H9 (cell line): ENCODE results near the gene STK25. TPM values are rescaled to one million over a fixed set of nuclear protein-coding genes. Genes with fewer than 3 reads are reported as not detected.

Experiments
- DNase-seq: peaks from one replicate; pipeline ENCODE4 v3.0.0-alpha.2; 2017
- H2AFZ ChIP-seq: one replicate; pipeline ENCODE4 v1.6.1; 2013; ENCODE audit warnings: mild to moderate bottlenecking, low read length, control low read depth, moderate library complexity
- H2AK5ac ChIP-seq: 2 replicates; pipeline ENCODE4 v1.6.1; 2013; ENCODE audit warnings: low read length, control low read depth, mixed read lengths; ENCODE audit not compliant: insufficient read length
- H2BK120ac ChIP-seq: one replicate; pipeline ENCODE4 v1.6.1; 2013; ENCODE audit warnings: low read depth, mild to moderate bottlenecking, low read length, control low read depth, inconsistent platforms; ENCODE audit not compliant: poor library complexity, severe bottlenecking
- H2BK12ac ChIP-seq: 2 replicates; pipeline ENCODE4 v1.6.1; 2013; ENCODE audit warnings: low read length, control low read depth, mixed read lengths, low read depth; ENCODE audit not compliant: insufficient read length
- H2BK15ac ChIP-seq: 2 replicates; pipeline ENCODE4 v1.6.1; 2013; ENCODE audit warnings: low read depth, low read length, control low read depth
- H2BK20ac ChIP-seq: one replicate; pipeline ENCODE4 v1.6.1; 2013; ENCODE audit warnings: low read depth, mild to moderate bottlenecking, low read length, control low read depth, inconsistent platforms; ENCODE audit not compliant: poor library complexity, severe bottlenecking
- H2BK5ac ChIP-seq: 2 replicates; pipeline ENCODE4 v1.6.1; 2013; ENCODE audit warnings: low read length, control low read depth, mixed read lengths; ENCODE audit not compliant: insufficient read length
- H3K14ac ChIP-seq: 2 replicates; pipeline ENCODE4 v1.6.1; 2013; ENCODE audit warnings: low read length, control low read depth; ENCODE audit not compliant: insufficient read depth
- H3K18ac ChIP-seq: 2 replicates; pipeline ENCODE4 v1.6.1; 2013; ENCODE audit warnings: low read depth, mild to moderate bottlenecking, mixed read lengths, low read length, control low read depth; ENCODE audit not compliant: insufficient read length
- H3K23ac ChIP-seq: 2 replicates; pipeline ENCODE4 v1.6.1; 2013; ENCODE audit warnings: low read length, control low read depth, mixed read lengths, low read depth; ENCODE audit not compliant: insufficient read length
- H3K23me2 ChIP-seq: 2 replicates; pipeline ENCODE4 v1.6.1; 2013; ENCODE audit warnings: low read depth, mild to moderate bottlenecking, mixed read lengths, low read length, control low read depth; ENCODE audit not compliant: insufficient read length, poor library complexity, severe bottlenecking
- H3K27ac ChIP-seq: 2 replicates; pipeline ENCODE4 v1.5.1; 2013; ENCODE audit warnings: low read length, control low read depth, mixed read lengths, low read depth; ENCODE audit not compliant: insufficient read length
- H3K27me3 ChIP-seq: 2 replicates; pipeline ENCODE4 v1.6.1; 2013; ENCODE audit warnings: low read length, control low read depth, inconsistent platforms; ENCODE audit not compliant: insufficient read depth
- H3K4ac ChIP-seq: 2 replicates; pipeline ENCODE4 v1.6.1; 2013; ENCODE audit warnings: low read depth, mild to moderate bottlenecking, control low read depth, inconsistent platforms, low read length, moderate library complexity
- H3K4me1 ChIP-seq: 2 replicates; pipeline ENCODE4 v1.6.1; 2013; ENCODE audit warnings: low read length, control low read depth, inconsistent platforms; ENCODE audit not compliant: insufficient read depth
- H3K4me2 ChIP-seq: 2 replicates; pipeline ENCODE4 v1.6.1; 2013; ENCODE audit warnings: low read length, control low read depth, mixed read lengths; ENCODE audit not compliant: insufficient read length, insufficient read depth
- H3K56ac ChIP-seq: 2 replicates; pipeline ENCODE4 v1.6.1; 2013; ENCODE audit warnings: low read depth, mild to moderate bottlenecking, mixed read lengths, low read length, control low read depth; ENCODE audit not compliant: insufficient read length
- H3K79me1 ChIP-seq: 2 replicates; pipeline ENCODE4 v1.6.1; 2013; ENCODE audit warnings: low read depth, mild to moderate bottlenecking, moderate library complexity, low read length, control low read depth, inconsistent platforms; ENCODE audit not compliant: insufficient read depth, poor library complexity, severe bottlenecking
- H3K79me2 ChIP-seq: 2 replicates; pipeline ENCODE4 v1.6.1; 2013; ENCODE audit warnings: low read length, control low read depth, inconsistent platforms; ENCODE audit not compliant: insufficient read depth
- H3K9ac ChIP-seq: 2 replicates; pipeline ENCODE4 v1.6.1; 2013; ENCODE audit warnings: low read length, control low read depth, mixed read lengths; ENCODE audit not compliant: insufficient read length; ENCODE audit errors: extremely low read depth
- H3K9me3 ChIP-seq: one replicate; pipeline ENCODE4 v1.6.1; 2013; ENCODE audit warnings: low read depth, low read length, inconsistent platforms; ENCODE audit not compliant: control insufficient read depth
- H3T11ph ChIP-seq: one replicate; pipeline ENCODE4 v1.6.1; 2013; ENCODE audit warnings: mild to moderate bottlenecking, low read length, control low read depth, inconsistent platforms
- H4K20me1 ChIP-seq: one replicate; pipeline ENCODE4 v1.6.1; 2013; ENCODE audit not compliant: control insufficient read depth, insufficient read length, insufficient read depth
- H4K5ac ChIP-seq: 2 replicates; pipeline ENCODE4 v1.6.1; 2013; ENCODE audit warnings: low read depth, mild to moderate bottlenecking, mixed read lengths, low read length, control low read depth; ENCODE audit not compliant: insufficient read length
- H4K8ac ChIP-seq: replicated peaks from 2 replicates; pipeline ENCODE4 v1.6.1; 2013; ENCODE audit warnings: low read length, control low read depth, mixed read lengths, low read depth; ENCODE audit not compliant: insufficient read length
- H4K91ac ChIP-seq: 2 replicates; pipeline ENCODE4 v1.6.1; 2013; ENCODE audit warnings: low read depth, mild to moderate bottlenecking, moderate library complexity, mixed read lengths, low read length, control low read depth; ENCODE audit not compliant: insufficient read length
- H3K27ac Mint-ChIP-seq, 3 experiments: 2 replicates in 2 of 3; 3 replicates in 1 of 3; pipeline ENCODE4 v1.8.0; 2020 to 2021; ENCODE audit warnings: mixed read lengths in 3 of 3, mild to moderate bottlenecking in 1 of 3, moderate library complexity in 1 of 3
- H3K27me3 Mint-ChIP-seq: 2 replicates; pipeline ENCODE4 v1.8.0; 2021; ENCODE audit warnings: low read depth, mild to moderate bottlenecking, moderate library complexity, mixed read lengths
- H3K36me3 Mint-ChIP-seq, 3 experiments: 2 replicates in 2 of 3; 3 replicates in 1 of 3; pipeline ENCODE4 v1.8.0; 2020 to 2021; ENCODE audit warnings: low read depth in 3 of 3, mixed read lengths in 3 of 3; ENCODE audit not compliant: insufficient read depth in 1 of 3
- H3K4me1 Mint-ChIP-seq, 2 experiments: 2 replicates each; pipeline ENCODE4 v1.8.0; 2020; ENCODE audit warnings: mixed read lengths in 2 of 2
- H3K4me3 Mint-ChIP-seq, 2 experiments: 2 replicates in 1 of 2; 3 replicates in 1 of 2; pipeline ENCODE4 v1.8.0; 2020 to 2021; ENCODE audit warnings: mild to moderate bottlenecking in 2 of 2, mixed read lengths in 2 of 2, moderate library complexity in 1 of 2
- H3K9me3 Mint-ChIP-seq, 2 experiments: 2 replicates in 1 of 2; 3 replicates in 1 of 2; pipeline ENCODE4 v1.8.0; 2020; ENCODE audit warnings: mild to moderate bottlenecking in 2 of 2, mixed read lengths in 2 of 2, moderate library complexity in 1 of 2
- CTCF ChIP-seq: fragments of 200-600 bp; sonication (generic); conservative IDR thresholded peaks from 3 replicates; pipeline ENCODE4 v1.8.0; 2021; ENCODE audit warnings: antibody characterized with exemption, mild to moderate bottlenecking
- WGBS: extraction: QIAGEN DNeasy Blood & Tissue Kit; methylation state at CpG from one replicate; pipeline ENCODE4 v1.1.7; 2013; ENCODE audit warnings: missing lambda C conversion rate, low lambda C conversion rate, mixed read lengths; ENCODE audit not compliant: insufficient read length; ENCODE audit errors: extremely low coverage; 5-methylcytosine and 5-hydroxymethylcytosine counted together
- total RNA-seq: library from RNA; stranded (reverse); gene quantifications from 2 replicates; pipeline ENCODE4 v1.2.1, GENCODE V29; 2021

Gene STK25
- total RNA-seq, 1 experiment from 2014 or later, result 189 TPM

- no peak overlapping the region for H2BK5ac ChIP-seq
- no peak overlapping the region for H3K23ac ChIP-seq
- no peaks in the 10 kb centered on the region for H3K23me2 ChIP-seq
- H3K14ac ChIP-seq, result no peak overlapping the region
- H3K4me1 ChIP-seq, result no peaks in the 10 kb centered on the region
- H3K4me2 ChIP-seq, result no peak overlapping the region
- H3K56ac ChIP-seq, result no peak overlapping the region
- no peak overlapping the region for H3K9ac ChIP-seq
- no peak overlapping the region for H4K91ac ChIP-seq
- H3K79me1 ChIP-seq, result no peaks in the 10 kb centered on the region
- TF ChIP-seq CTCF, result no peak
- no peak for DNase-seq
- H2BK20ac ChIP-seq, result no peak overlapping the region
- no peaks in the 10 kb centered on the region for H3K79me2 ChIP-seq
- no peak overlapping the region for H2AK5ac ChIP-seq
- H4K20me1 ChIP-seq, result no peaks in the 10 kb centered on the region
- no peak overlapping the region for H4K5ac ChIP-seq
- H2BK12ac ChIP-seq, result no peak overlapping the region
- H3K27ac Mint-ChIP-seq, result peak overlapping the region; percentile 14 to 20 (median 19); a peak in 1 of 7 replicates
- no peaks in the 10 kb centered on the region for H3K9me3 Mint-ChIP-seq
- no CpG with 5 or more reads among the region's 19 CpGs for WGBS
- no peak overlapping the region for H3K18ac ChIP-seq
- no peak overlapping the region for H3K4me3 Mint-ChIP-seq
- H3K27ac ChIP-seq, result no peak overlapping the region
- H3K4me1 Mint-ChIP-seq, result peaks cover 3 to 5% of the 10 kb centered on the region in 2 experiments; a peak in 2 of 4 replicates
- no peaks in the 10 kb centered on the region for H3K9me3 ChIP-seq
- no peaks in the 10 kb centered on the region; a peak in 1 of 7 replicates for H3K36me3 Mint-ChIP-seq
- no peak overlapping the region for H2BK15ac ChIP-seq
- no peaks in the 10 kb centered on the region; the same call in none of the 2 replicates for H3K27me3 Mint-ChIP-seq
- no peak overlapping the region for H3T11ph ChIP-seq
- H4K8ac ChIP-seq, result no peak overlapping the region
- no peak overlapping the region for H2BK120ac ChIP-seq
- H3K4ac ChIP-seq, result no peak overlapping the region
- no peaks in the 10 kb centered on the region for H3K27me3 ChIP-seq
- no peak overlapping the region for H2AFZ ChIP-seq
Observed at GRCh38 chr2:241461693-241462677, 46.4 kb downstream of the STK25 start.
